ENCODE measurements around the gene TYW3.

TYW3 gene

GRCh38 chr1:74811436-74812179 lies 78.7 kb downstream of the TYW3 start:
- DNase-seq: no peak

- DNase-seq: no peak
Observed at GRCh38 chr1:74812180-74812541, 79.2 kb downstream of the TYW3 start.
